Measurements from ENCODE around the gene TMEM151B. TPM values are rescaled to one million over a fixed set of nuclear protein-coding genes. Genes with fewer than 3 reads are reported as not detected.

Gene TMEM151B
- polyA plus RNA-seq, 2 of the 4 experiments (the other 2 are of a cell fraction) = 0.01 TPM; not detected in 1

DNA sequence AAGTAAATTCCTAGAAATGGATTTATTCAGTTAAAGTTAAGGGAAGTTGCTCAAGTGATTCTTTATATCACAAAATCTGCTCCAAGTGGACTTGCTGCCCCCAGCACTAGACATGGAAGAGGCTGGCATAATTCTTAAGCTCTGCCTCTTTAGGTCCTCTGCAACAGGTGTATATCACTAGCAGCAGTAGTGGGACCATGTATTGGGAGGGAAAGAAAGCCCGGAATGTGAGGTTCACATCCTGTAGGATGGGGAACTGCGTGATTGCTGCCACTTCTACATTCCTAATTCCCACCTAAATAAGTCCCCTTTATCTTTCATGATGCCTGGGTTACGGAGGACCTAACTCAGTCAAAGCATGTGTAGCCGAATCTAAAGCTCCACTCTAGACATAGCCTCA is 85.4 kb downstream of the TMEM151B start:
- Histone ChIP-seq H3K4me3 (no peak overlapping the region), H3K4me1 (no peaks in the 10 kb centered on the region), H3K27ac (no peak overlapping the region), H3K9me3 (peaks cover 2% of the 10 kb centered on the region; the same call in 1 of the 3 replicates), H3K4me2 (no peak overlapping the region)
- TF ChIP-seq RARB (CRISPR knock-in tag; IDR thresholded peaks at IDR 0.05) (no peak), EHF (CRISPR knock-in tag; IDR thresholded peaks at IDR 0.05) (no peak), RAD21 (conservative IDR thresholded peaks at IDR 0.05 in 1 of 2, IDR thresholded peaks at IDR 0.05 in 1 of 2) (no peak), CHD4 (IDR thresholded peaks at IDR 0.05; ENCODE audit: borderline replicate concordance) (no peak), HOXB5 (CRISPR knock-in tag; IDR thresholded peaks at IDR 0.05) (no peak), NPAS2 (CRISPR knock-in tag; IDR thresholded peaks at IDR 0.05; ENCODE audit: borderline replicate concordance) (no peak), TP53 (CRISPR knock-in tag; IDR thresholded peaks at IDR 0.05) (no peak), MAX (IDR thresholded peaks at IDR 0.05) (no peak), ELK1 (IDR thresholded peaks at IDR 0.05; ENCODE audit: low read depth, low read length) (no peak), ZNF302 (CRISPR knock-in tag; IDR thresholded peaks at IDR 0.05) (no peak), RNF2 (IDR thresholded peaks at IDR 0.05; ENCODE audit: borderline replicate concordance, low read depth) (no peak), MAFK (IDR thresholded peaks at IDR 0.05; ENCODE audit: partially characterized antibody) (no peak), JUNB (IDR thresholded peaks at IDR 0.05) (no peak), HEYL (CRISPR knock-in tag; IDR thresholded peaks at IDR 0.05) (no peak), MYC (IDR thresholded peaks at IDR 0.05; ENCODE audit: borderline replicate concordance, low read length) (no peak), PBX3 (IDR thresholded peaks at IDR 0.05) (no peak)
- TF ChIP-seq, protein P1, sequence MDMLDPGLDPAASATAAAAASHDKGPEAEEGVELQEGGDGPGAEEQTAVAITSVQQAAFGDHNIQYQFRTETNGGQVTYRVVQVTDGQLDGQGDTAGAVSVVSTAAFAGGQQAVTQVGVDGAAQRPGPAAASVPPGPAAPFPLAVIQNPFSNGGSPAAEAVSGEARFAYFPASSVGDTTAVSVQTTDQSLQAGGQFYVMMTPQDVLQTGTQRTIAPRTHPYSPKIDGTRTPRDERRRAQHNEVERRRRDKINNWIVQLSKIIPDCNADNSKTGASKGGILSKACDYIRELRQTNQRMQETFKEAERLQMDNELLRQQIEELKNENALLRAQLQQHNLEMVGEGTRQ (IDR thresholded peaks at IDR 0.05) = no peak
- no peak for FAIRE-seq
- no peak for ATAC-seq
- no peak for DNase-seq (ENCODE audit: low read depth in 1 of 2, low spot score in 1 of 2)
- 40% methylated on average over 3 of the region's 4 CpGs for WGBS (ENCODE audit: missing lambda C conversion rate)
- CTCF ChIA-PET = interaction anchor here (0.7 kb wide), 1 partner anchor 16 kb away, joined by 3 read pairs; no protein-coding TSS in a partner anchor
- POLR2A ChIA-PET = no interaction called here

GRCh38 chr6:44356487-44356886 is 86.2 kb downstream of the TMEM151B start:
- 0% methylated on average over 1 of the region's 1 CpG for WGBS (ENCODE audit: missing lambda C conversion rate)
- Histone ChIP-seq H3K4me2 (no peak overlapping the region), H3K4me1 (no peaks in the 10 kb centered on the region), H3K9me3 (peaks cover 2% of the 10 kb centered on the region; the same call in 1 of the 3 replicates), H3K4me3 (no peak overlapping the region), H3K27ac (no peak overlapping the region)
- ATAC-seq (no peak), FAIRE-seq (no peak), DNase-seq (ENCODE audit: low read depth in 1 of 2, low spot score in 1 of 2) (no peak)
- POLR2A ChIA-PET = no interaction called here
- TF ChIP-seq RARB (CRISPR knock-in tag; IDR thresholded peaks at IDR 0.05) (no peak), CHD4 (IDR thresholded peaks at IDR 0.05; ENCODE audit: borderline replicate concordance) (no peak), NPAS2 (CRISPR knock-in tag; IDR thresholded peaks at IDR 0.05; ENCODE audit: borderline replicate concordance) (no peak), ZSCAN20 (CRISPR knock-in tag; IDR thresholded peaks at IDR 0.05) (no peak), MAFK (IDR thresholded peaks at IDR 0.05; ENCODE audit: partially characterized antibody) (no peak), POLR2AphosphoS2 (conservative IDR thresholded peaks at IDR 0.05; ENCODE audit: low read length) (no peak), HES2 (IDR thresholded peaks at IDR 0.05) (no peak), ELK1 (IDR thresholded peaks at IDR 0.05; ENCODE audit: low read depth, low read length) (no peak), NFE2L2 (conservative IDR thresholded peaks at IDR 0.05; ENCODE audit: low read length) (no peak), EP300 (IDR thresholded peaks at IDR 0.05) (no peak)
- CTCF ChIA-PET = interaction anchor here (1.6 kb wide), 1 partner anchor 19 kb away, joined by 4 read pairs; no protein-coding TSS in a partner anchor

Other genes with a start within 250 kb of the TMEM151B start
- gene MRPL14, start 143.0 kb upstream of the TMEM151B start, polyA plus RNA-seq (2011; rRNA removed) = 47.1 and 48.2 TPM in 2 replicates
- 55.3 to 56.5 TPM (median 56.3 TPM) in 3 replicates for gene MRPL14, start 143.0 kb upstream of the TMEM151B start, polyA plus RNA-seq (2017; fragmentation: RNase III; extraction: RNeasy Plus Mini Kit Qiagen cat#74134 plus additional on column Dnase treatment)
- 24.0 and 25.4 TPM in 2 replicates for gene TMEM63B, start 142.9 kb upstream of the TMEM151B start, polyA plus RNA-seq (2011; rRNA removed)
- 18.3 to 22.2 TPM (median 21.6 TPM) in 3 replicates for gene TMEM63B, start 142.9 kb upstream of the TMEM151B start, polyA plus RNA-seq (2017; fragmentation: RNase III; extraction: RNeasy Plus Mini Kit Qiagen cat#74134 plus additional on column Dnase treatment)
- gene CAPN11, start 111.6 kb upstream of the TMEM151B start, polyA plus RNA-seq (2011; rRNA removed) = 0.10 and 0.25 TPM in 2 replicates
- gene CAPN11, start 111.6 kb upstream of the TMEM151B start, polyA plus RNA-seq (2017; fragmentation: RNase III; extraction: RNeasy Plus Mini Kit Qiagen cat#74134 plus additional on column Dnase treatment) = 0.09 TPM in 1 of 3 replicates, not detected in the others
- gene MYMX, start 53.5 kb upstream of the TMEM151B start, polyA plus RNA-seq (2011; rRNA removed) = not detected in 2 replicates
- gene MYMX, start 53.5 kb upstream of the TMEM151B start, polyA plus RNA-seq (2017; fragmentation: RNase III; extraction: RNeasy Plus Mini Kit Qiagen cat#74134 plus additional on column Dnase treatment) = not detected in 3 replicates
- 72.3 and 80.0 TPM in 2 replicates for gene SLC29A1, start 46.9 kb upstream of the TMEM151B start, polyA plus RNA-seq (2011; rRNA removed)
- 45.6 to 49.1 TPM (median 47.1 TPM) in 3 replicates for gene SLC29A1, start 46.9 kb upstream of the TMEM151B start, polyA plus RNA-seq (2017; fragmentation: RNase III; extraction: RNeasy Plus Mini Kit Qiagen cat#74134 plus additional on column Dnase treatment)
- gene HSP90AB1, start 23.3 kb upstream of the TMEM151B start, polyA plus RNA-seq (2011; rRNA removed) = 1,080 and 1,155 TPM in 2 replicates
- 1,076 to 1,211 TPM (median 1,136 TPM) in 3 replicates for gene HSP90AB1, start 23.3 kb upstream of the TMEM151B start, polyA plus RNA-seq (2017; fragmentation: RNase III; extraction: RNeasy Plus Mini Kit Qiagen cat#74134 plus additional on column Dnase treatment)
- gene SLC35B2, start 12.9 kb upstream of the TMEM151B start, polyA plus RNA-seq (2011; rRNA removed) = 44.5 and 61.4 TPM in 2 replicates
- 38.7 to 45.6 TPM (median 45.5 TPM) in 3 replicates for gene SLC35B2, start 12.9 kb upstream of the TMEM151B start, polyA plus RNA-seq (2017; fragmentation: RNase III; extraction: RNeasy Plus Mini Kit Qiagen cat#74134 plus additional on column Dnase treatment)
- gene NFKBIE, start 4.9 kb upstream of the TMEM151B start, polyA plus RNA-seq (2011; rRNA removed) = 6.2 and 6.3 TPM in 2 replicates
- gene NFKBIE, start 4.9 kb upstream of the TMEM151B start, polyA plus RNA-seq (2017; fragmentation: RNase III; extraction: RNeasy Plus Mini Kit Qiagen cat#74134 plus additional on column Dnase treatment) = 5.6 to 9.1 TPM (median 6.0 TPM) in 3 replicates
- gene AARS2, start 42.9 kb downstream of the TMEM151B start, polyA plus RNA-seq (2011; rRNA removed) = 4.0 and 4.3 TPM in 2 replicates
- 6.2 to 6.8 TPM (median 6.6 TPM) in 3 replicates for gene AARS2, start 42.9 kb downstream of the TMEM151B start, polyA plus RNA-seq (2017; fragmentation: RNase III; extraction: RNeasy Plus Mini Kit Qiagen cat#74134 plus additional on column Dnase treatment)
- not detected in 2 replicates for gene SPATS1, start 72.2 kb downstream of the TMEM151B start, polyA plus RNA-seq (2011; rRNA removed)
- not detected in 3 replicates for gene SPATS1, start 72.2 kb downstream of the TMEM151B start, polyA plus RNA-seq (2017; fragmentation: RNase III; extraction: RNeasy Plus Mini Kit Qiagen cat#74134 plus additional on column Dnase treatment)
- gene CDC5L, start 117.3 kb downstream of the TMEM151B start, polyA plus RNA-seq (2011; rRNA removed) = 14.4 and 20.5 TPM in 2 replicates
- gene CDC5L, start 117.3 kb downstream of the TMEM151B start, polyA plus RNA-seq (2017; fragmentation: RNase III; extraction: RNeasy Plus Mini Kit Qiagen cat#74134 plus additional on column Dnase treatment) = 12.6 to 13.0 TPM (median 12.8 TPM) in 3 replicates